ENCODE results near the gene PRPH.
"Not testable (repeated sequence)": the region's sequence is repeated elsewhere in the genome, so short reads cannot be mapped to it uniquely, and the experiment has no call there.

Gene PRPH

DNA sequence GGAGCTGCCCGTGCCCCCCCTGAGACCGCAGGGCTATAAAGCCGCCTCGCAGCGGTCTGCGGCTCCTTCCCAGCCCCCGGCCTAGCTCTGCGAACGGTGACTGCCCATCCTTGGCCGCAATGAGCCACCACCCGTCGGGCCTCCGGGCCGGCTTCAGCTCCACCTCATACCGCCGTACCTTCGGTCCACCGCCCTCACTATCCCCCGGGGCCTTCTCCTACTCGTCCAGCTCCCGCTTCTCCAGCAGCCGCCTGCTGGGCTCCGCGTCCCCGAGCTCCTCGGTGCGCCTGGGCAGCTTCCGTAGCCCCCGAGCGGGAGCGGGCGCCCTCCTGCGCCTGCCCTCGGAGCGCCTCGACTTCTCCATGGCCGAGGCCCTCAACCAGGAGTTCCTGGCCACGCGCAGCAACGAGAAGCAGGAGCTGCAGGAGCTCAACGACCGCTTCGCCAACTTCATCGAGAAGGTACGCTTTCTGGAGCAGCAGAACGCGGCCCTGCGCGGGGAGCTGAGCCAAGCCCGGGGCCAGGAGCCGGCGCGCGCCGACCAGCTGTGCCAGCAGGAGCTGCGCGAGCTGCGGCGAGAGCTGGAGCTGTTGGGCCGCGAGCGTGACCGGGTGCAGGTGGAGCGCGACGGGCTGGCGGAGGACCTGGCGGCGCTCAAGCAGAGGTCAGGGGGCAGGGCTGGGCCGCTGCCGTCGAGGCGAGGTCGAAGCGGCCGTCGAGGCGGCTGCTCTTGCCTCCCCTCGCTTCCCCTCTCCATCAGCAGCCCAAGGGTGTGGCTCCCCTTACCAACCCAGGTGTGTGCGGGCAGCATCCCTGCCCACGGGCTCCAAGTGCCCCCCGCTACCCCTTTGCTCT lies at the start of gene PRPH:
Gene PRPH, plus strand, starts transcription at position 66 of the 855 bp plus-strand sequence. Its CDS starts 54 bp downstream, at position 120.
- no peak for DNase-seq (ENCODE audit: low read depth)
- H3K4me3 ChIP-seq (replicated peaks; ENCODE audit: low read depth, low read length): no peak within 1 kb of the TSS
- TF ChIP-seq, protein P1, sequence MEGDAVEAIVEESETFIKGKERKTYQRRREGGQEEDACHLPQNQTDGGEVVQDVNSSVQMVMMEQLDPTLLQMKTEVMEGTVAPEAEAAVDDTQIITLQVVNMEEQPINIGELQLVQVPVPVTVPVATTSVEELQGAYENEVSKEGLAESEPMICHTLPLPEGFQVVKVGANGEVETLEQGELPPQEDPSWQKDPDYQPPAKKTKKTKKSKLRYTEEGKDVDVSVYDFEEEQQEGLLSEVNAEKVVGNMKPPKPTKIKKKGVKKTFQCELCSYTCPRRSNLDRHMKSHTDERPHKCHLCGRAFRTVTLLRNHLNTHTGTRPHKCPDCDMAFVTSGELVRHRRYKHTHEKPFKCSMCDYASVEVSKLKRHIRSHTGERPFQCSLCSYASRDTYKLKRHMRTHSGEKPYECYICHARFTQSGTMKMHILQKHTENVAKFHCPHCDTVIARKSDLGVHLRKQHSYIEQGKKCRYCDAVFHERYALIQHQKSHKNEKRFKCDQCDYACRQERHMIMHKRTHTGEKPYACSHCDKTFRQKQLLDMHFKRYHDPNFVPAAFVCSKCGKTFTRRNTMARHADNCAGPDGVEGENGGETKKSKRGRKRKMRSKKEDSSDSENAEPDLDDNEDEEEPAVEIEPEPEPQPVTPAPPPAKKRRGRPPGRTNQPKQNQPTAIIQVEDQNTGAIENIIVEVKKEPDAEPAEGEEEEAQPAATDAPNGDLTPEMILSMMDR (IDR thresholded peaks at IDR 0.05; ENCODE audit: low read length, missing control alignments): no peak

DNA sequence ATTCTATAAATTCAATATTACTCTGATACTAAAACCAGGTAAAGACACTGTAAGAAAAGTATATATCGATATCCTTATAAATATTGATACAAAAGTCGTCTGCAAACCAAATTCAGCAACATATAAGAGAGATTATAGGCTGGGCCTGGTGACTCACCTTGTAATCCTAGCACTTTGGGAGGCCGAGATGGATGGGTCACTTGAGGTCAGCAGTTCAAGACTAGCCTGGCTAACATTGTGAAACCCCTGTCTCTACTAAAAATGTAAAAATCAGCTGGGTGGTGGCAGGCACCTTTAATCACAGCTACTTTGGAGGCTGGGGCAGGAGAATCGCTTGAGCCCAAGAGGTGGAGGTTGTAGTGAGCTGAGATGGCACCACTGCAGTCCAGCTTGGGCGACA lies 43.6 kb upstream of the PRPH start:
- TF ChIP-seq, protein P1 (IDR thresholded peaks at IDR 0.05; ENCODE audit: low read length, missing control alignments): no peak
- no peak for DNase-seq (ENCODE audit: low read depth)
- H3K4me3 ChIP-seq (replicated peaks; ENCODE audit: low read depth, low read length): no peak overlapping the region

DNA sequence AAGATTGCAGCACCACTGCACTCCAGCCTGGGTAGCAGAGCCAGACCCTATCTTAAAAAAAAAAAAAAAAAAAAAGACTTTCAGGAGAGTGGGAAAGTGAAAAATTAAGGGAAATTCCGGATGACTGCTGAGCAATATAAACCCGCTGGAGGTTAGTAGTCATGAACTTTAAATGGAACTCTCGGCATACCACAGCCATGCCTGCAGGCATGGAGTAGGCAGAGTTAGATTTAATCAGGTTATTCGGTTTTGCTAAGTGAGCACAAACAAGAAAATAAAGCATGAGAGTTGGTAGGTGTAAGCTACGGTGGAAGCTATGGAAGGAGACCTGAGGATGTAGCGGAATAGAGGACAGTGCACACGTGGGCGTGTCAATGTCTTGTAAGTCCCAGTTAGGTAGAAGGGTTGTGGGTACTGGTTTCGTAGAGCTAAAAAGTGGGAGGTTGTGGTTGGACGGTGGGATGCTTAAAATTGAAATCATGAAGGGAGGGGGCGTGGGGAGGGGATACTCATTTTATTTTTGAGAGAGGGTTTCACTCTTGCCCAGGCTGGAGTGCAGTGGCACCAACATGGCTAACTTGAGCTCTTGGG lies 41.8 kb upstream of the PRPH start:
- H3K4me3 ChIP-seq (replicated peaks; ENCODE audit: low read depth, low read length): no peak overlapping the region
- DNase-seq (ENCODE audit: low read depth): no peak
- TF ChIP-seq, protein P1 (IDR thresholded peaks at IDR 0.05; ENCODE audit: low read length, missing control alignments): no peak

DNA sequence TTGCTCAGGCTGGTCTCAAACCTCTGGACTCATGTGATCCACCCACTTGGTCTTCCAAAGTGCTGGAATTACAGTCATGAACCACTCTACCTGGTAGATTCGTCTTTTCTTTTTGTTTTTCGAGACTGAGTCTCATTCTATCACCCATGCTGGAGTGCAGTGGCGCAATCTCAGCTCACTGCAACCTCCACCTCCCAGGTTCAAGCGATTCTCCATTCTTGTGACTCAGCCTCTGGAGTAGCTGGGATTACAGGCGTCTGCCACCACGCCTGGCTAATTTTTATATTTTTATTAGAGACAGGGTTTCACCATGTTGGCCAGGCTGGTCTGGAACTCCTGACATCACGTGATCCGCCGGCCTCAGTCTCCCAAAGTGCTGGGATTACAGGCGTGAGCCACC lies 39.5 kb upstream of the PRPH start:
- DNase-seq (ENCODE audit: low read depth); H3K4me3 ChIP-seq (replicated peaks; ENCODE audit: low read depth, low read length): not testable (repeated sequence)

DNA sequence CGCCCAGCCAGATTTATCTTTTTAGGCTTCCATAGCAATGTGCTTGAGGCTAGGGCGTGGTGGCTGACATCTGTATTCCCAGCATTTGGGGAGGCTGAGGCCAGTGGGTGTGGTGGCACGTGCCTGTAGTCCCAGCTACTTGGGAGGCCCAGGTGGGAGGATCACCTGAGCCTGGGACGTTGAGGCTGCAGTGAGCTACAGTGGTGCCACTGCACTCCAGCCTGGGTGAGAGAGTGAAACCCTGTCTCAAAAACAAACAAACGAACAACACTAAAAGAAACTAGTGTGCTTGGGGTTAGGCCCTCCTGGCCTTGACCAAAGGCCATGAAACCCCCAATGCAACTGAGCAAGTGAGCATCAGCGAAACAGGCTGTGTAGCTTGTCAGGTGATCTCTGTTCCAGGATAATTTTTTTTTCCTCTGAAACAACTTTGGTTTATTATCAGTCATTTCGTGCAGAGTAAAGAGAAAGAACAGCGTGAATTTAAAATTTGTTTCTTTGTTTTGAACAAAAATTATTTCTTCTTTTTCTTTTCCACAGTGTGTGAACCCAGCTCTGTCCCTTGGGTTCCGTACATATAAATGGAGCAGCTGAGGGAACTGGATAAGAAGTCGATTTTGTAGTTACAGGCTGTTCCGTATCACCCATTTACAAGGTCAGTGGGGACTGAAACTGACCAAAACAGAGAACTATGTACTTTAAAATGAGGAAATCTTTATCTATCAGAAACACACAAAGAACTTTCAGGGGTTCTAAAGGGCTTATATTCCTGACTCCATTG lies 38.9 kb upstream of the PRPH start:
- H3K4me3 ChIP-seq (replicated peaks; ENCODE audit: low read depth, low read length): no peak overlapping the region
- no peak for DNase-seq (ENCODE audit: low read depth)
- TF ChIP-seq, protein P1 (IDR thresholded peaks at IDR 0.05; ENCODE audit: low read length, missing control alignments): no peak

DNA sequence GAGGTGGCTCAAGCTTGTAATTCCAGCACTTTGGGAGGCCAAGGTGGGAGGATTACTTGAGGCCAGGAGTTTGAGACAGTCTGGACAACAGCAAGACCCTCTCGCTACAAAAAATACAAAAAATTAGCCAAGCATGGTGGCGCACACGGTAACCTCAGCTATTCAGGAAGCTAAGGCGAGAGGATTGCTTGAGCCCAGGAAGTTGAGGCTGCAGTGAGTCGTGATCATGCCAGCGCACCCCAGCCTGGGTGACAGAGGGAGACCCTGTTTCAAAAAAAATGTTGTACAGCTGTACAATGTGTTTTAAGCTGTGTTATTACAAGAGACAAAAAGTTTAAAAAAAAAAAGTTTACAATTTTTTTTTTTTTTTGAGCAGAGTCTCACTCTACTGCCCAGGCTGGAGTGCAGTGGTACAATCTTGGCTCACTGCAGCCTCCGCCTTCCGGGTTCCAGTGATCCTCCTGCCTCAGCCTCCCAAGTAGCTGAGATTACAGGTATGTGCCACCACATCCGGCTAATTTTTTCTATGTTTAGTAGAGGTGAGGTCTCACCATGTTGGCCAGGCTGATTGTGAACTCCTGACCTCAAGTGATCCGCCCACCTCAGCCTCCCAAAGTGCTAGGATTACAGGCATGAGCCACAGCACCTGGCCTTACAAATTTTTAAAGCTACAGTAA lies 37.3 kb upstream of the PRPH start:
- DNase-seq (ENCODE audit: low read depth); H3K4me3 ChIP-seq (replicated peaks; ENCODE audit: low read depth, low read length): not testable (repeated sequence)

DNA sequence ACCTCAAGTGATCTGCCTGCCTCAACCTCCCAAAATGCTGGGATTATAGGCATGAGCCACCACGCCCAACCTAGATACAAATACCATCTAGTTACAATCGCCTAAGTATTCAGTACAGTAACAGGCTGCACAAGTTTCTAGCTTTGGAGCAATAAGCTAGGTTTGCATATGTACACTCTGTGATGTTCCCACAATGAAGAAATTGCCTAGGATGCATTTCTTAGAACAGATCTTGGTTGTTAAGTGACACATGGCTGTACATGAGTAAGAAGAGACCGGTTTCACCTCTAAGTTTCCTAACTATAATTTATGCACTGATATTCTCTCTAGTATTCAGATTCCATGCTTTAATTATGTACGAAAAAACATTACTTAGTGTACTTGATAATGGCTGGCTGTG lies 35.5 kb upstream of the PRPH start:
- H3K4me3 ChIP-seq (replicated peaks; ENCODE audit: low read depth, low read length): no peak overlapping the region
- TF ChIP-seq, protein P1 (IDR thresholded peaks at IDR 0.05; ENCODE audit: low read length, missing control alignments): no peak
- DNase-seq (ENCODE audit: low read depth): no peak

Data from fibroblast of pulmonary artery (primary cell).